ENCODE results near the gene MAN1A1.
"Not testable (repeated sequence)": the region's sequence is repeated elsewhere in the genome, so short reads cannot be mapped to it uniquely, and the experiment has no call there.

GRCh38 chr6:119291060-119291459, 58.5 kb downstream of the MAN1A1 start:
- not testable (repeated sequence) for TF ChIP-seq AFF4 (CRISPR knock-in tag; IDR thresholded peaks at IDR 0.05; ENCODE audit: borderline replicate concordance); USF2 (CRISPR knock-in tag; IDR thresholded peaks at IDR 0.05); SP1 (CRISPR knock-in tag; conservative IDR thresholded peaks at IDR 0.05); ZNF263 (CRISPR knock-in tag; IDR thresholded peaks at IDR 0.05; ENCODE audit: low read depth); TP53 (CRISPR knock-in tag; IDR thresholded peaks at IDR 0.05); CREB1 (CRISPR knock-in tag; IDR thresholded peaks at IDR 0.05); ATF6 (CRISPR knock-in tag; IDR thresholded peaks at IDR 0.05)
- TF ChIP-seq, protein P1, sequence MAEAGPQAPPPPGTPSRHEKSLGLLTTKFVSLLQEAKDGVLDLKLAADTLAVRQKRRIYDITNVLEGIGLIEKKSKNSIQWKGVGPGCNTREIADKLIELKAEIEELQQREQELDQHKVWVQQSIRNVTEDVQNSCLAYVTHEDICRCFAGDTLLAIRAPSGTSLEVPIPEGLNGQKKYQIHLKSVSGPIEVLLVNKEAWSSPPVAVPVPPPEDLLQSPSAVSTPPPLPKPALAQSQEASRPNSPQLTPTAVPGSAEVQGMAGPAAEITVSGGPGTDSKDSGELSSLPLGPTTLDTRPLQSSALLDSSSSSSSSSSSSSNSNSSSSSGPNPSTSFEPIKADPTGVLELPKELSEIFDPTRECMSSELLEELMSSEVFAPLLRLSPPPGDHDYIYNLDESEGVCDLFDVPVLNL (CRISPR knock-in tag; IDR thresholded peaks at IDR 0.05; ENCODE audit: borderline replicate concordance, low read depth): not testable (repeated sequence)
- TF ChIP-seq, protein P2, sequence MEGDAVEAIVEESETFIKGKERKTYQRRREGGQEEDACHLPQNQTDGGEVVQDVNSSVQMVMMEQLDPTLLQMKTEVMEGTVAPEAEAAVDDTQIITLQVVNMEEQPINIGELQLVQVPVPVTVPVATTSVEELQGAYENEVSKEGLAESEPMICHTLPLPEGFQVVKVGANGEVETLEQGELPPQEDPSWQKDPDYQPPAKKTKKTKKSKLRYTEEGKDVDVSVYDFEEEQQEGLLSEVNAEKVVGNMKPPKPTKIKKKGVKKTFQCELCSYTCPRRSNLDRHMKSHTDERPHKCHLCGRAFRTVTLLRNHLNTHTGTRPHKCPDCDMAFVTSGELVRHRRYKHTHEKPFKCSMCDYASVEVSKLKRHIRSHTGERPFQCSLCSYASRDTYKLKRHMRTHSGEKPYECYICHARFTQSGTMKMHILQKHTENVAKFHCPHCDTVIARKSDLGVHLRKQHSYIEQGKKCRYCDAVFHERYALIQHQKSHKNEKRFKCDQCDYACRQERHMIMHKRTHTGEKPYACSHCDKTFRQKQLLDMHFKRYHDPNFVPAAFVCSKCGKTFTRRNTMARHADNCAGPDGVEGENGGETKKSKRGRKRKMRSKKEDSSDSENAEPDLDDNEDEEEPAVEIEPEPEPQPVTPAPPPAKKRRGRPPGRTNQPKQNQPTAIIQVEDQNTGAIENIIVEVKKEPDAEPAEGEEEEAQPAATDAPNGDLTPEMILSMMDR (IDR thresholded peaks at IDR 0.05): not testable (repeated sequence)
